GM12864 (cell line): ENCODE results near the gene LRRN4.

ENCODE experiments used
- DNase-seq: peaks from one replicate; pipeline ENCODE4 v3.0.0-alpha.2; 2011; ENCODE audit warnings: low read depth
- H3K4me3 ChIP-seq: 2 replicates; pipeline ENCODE4 v1.5.1; 2011; ENCODE audit warnings: mild to moderate bottlenecking, low read depth, low read length, control low read depth
- CTCF ChIP-seq: IDR thresholded peaks from 2 replicates; pipeline ENCODE4 v1.5.1; 2011; ENCODE audit warnings: low read depth, mild to moderate bottlenecking, moderate library complexity, low read length, control low read depth, inconsistent platforms; ENCODE audit errors: missing control alignments

The LRRN4 gene

GRCh38 chr20:6053776-6054688 is at the start of gene LRRN4:
Gene LRRN4 (minus strand): TSS chr20:6054060. CDS start chr20:6052799, 1,261 bp downstream.
- no peak for DNase-seq
- no peak within 1 kb of the TSS for H3K4me3 ChIP-seq

DNA sequence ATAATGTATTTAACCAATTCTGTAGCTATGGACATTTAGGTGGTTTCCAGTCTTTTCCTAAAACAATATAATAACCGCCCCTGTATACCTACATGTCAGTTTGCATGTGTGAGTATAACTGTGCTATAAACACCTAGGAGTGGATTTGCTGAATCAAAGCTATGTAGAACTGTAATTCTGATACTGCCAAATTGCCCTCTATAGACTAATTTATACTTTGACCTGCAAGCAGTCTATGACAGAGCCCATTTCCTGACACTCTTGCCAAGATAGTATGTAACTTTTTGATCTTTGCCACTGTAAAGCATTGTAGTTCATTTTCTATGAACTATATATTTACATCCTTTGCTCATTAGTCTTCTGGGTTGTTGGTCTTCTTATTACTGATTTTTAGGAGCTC is 49.4 kb upstream of the LRRN4 start:
- no peak overlapping the region for H3K4me3 ChIP-seq
- no peak for DNase-seq
- no peak for TF ChIP-seq CTCF

More at GRCh38 chr20:6053776-6054688, at the start of gene LRRN4:
- no peak for TF ChIP-seq CTCF

GRCh38 chr20:6101346-6101745 is 47.5 kb upstream of the LRRN4 start:
- H3K4me3 ChIP-seq = no peak overlapping the region
- TF ChIP-seq CTCF = no peak
- DNase-seq = no peak

- DNase-seq = no peak
- no peak for TF ChIP-seq CTCF
- H3K4me3 ChIP-seq = no peak overlapping the region
These were observed 46.4 kb upstream of the LRRN4 start for GRCh38 chr20:6100246-6100645.

GRCh38 chr20:6099819-6100218 is 46.0 kb upstream of the LRRN4 start:
- no peak for DNase-seq
- H3K4me3 ChIP-seq = no peak overlapping the region
- no peak for TF ChIP-seq CTCF

- H3K4me3 ChIP-seq = no peak overlapping the region
- no peak for DNase-seq
- no peak for TF ChIP-seq CTCF
These were observed 41.5 kb upstream of the LRRN4 start for GRCh38 chr20:6095409-6095808.

DNA sequence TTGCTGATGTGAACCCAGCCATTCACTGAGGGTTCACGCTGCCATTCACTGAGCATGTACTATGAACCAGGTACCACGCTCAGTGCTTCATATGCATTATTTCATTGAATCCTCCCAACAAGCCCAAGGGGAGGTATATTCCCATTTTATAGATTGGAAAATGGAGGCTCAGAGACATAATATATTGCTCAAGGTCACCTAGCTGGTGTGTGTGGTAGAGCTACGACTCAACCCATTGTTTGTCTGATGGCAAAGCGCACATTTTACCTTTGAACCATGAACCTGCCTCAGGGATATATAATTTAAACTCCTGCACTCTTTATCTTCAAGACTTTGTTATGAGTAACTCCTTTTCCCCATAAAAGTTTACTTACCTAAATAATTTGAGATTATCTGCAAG is 40.7 kb upstream of the LRRN4 start:
- no peak for DNase-seq
- H3K4me3 ChIP-seq = no peak overlapping the region
- no peak for TF ChIP-seq CTCF
